DMS153 (cell line): ENCODE data around the gene KBTBD13.
A peak's percentile ranks its signal among the peaks of the same experiment; 100 is the strongest.

Experiments used
- DNase-seq: peaks from one replicate; lab custom pipeline; 2025; lab: John Stamatoyannopoulos, UW

KBTBD13 gene

DNA sequence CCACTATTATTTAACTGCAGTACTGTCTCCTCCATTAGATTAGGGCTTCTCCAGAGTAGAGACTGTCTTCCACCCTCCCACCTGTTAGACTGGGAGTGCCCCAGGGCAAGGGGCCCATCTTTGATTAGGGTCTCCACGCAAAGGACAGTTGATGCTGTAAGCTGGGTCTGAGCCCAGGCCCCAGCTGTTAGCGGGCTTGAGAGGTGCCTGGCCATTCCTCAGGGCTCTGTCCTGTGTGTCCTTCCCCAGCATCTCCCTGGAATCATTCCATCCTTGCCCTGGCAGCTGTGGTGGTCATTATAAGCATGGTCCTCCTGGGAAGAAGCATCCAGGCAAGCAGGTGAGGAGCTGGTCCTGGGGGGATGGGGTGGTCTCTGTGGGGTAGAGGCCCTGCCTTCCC lies 25.3 kb upstream of the KBTBD13 start:
- no peak for DNase-seq

DNA sequence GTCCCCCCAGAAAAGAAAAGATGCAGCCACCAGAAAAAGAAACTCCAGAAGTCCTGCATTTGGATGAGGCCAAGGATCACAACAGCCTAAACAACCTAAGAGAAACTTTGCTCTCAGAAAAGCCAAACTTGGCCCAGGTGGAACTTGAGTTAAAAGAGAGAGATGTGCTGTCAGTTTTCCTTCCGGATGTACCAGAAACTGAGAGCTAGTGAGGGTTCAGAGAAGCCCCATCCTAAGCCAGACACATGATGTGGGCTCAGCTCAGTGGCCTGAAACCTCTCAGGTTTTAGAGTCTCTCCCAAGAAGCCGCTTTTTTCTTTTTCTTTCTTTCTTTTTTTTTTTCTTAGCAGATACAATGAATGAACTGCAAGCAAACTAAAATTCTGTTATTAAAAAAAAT lies 23.6 kb upstream of the KBTBD13 start:
- DNase-seq = no peak

GRCh38 chr15:65054333-65055200 lies 22.0 kb upstream of the KBTBD13 start:
- peak; percentile 0 for DNase-seq

GRCh38 chr15:65055201-65055870 lies 21.2 kb upstream of the KBTBD13 start:
- DNase-seq = no peak

DNA sequence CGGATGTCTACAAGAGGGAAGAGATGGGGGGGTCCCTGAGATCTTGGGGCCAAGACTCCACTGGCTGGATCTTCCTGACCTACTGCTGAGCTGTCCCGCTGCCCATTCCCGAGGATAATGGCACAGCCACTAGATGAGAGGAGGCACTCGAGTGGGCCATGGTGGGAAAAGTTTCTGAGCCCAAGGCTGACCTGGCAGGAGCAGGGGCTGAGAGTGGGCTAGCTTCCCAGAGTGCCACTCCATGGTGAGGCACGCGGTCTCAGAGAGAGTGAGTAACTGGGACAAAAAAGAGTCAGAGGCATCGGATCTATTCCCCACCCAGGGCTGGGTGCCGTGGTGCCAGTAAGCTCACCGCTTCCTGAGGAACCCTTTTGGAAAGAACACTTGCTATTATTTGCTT lies 20.4 kb upstream of the KBTBD13 start:
- DNase-seq = no peak

- no peak for DNase-seq
Observed at GRCh38 chr15:65056868-65057548, 19.5 kb upstream of the KBTBD13 start.

DNA sequence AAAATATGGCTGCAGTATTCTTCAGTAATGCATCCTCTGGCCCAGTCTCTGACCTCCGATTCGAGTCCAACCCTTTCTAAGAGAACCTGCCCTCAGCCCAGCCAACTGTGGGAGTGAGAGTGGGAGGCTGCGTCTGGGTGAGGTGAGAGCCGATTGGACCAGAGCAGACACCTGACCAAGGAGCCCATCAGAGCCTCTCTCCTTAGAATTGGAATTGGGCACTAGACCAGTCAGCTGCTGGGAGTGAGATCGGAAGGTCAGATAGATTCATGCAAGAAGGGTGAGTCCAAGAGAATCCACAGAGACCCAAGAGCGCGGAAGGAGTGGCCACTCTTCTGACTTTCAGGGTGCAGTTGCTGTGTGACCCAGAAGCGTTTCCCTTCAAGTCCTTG lies 19.0 kb upstream of the KBTBD13 start:
- DNase-seq = no peak

- no peak for DNase-seq
Observed at GRCh38 chr15:65058394-65059368, 17.9 kb upstream of the KBTBD13 start.

DNA sequence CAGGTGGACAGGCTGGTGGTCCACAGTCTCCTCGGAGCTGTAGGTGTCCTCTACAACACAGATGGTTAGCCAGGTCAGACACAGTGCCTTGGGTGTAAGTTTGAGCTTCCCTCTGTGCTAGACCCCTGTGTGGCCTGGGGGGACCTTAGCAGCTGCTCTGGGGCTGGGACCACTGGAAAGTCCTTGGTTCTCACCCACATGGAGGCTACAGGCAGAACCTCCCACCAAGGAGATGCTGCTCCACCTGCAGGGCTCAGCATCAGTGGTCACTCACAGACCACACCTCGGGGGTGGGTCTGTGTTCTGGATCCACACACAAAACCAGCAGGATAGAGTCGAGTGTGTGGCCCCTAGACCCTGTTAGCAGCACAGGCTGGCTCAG lies 17.2 kb upstream of the KBTBD13 start:
- no peak for DNase-seq

DNA sequence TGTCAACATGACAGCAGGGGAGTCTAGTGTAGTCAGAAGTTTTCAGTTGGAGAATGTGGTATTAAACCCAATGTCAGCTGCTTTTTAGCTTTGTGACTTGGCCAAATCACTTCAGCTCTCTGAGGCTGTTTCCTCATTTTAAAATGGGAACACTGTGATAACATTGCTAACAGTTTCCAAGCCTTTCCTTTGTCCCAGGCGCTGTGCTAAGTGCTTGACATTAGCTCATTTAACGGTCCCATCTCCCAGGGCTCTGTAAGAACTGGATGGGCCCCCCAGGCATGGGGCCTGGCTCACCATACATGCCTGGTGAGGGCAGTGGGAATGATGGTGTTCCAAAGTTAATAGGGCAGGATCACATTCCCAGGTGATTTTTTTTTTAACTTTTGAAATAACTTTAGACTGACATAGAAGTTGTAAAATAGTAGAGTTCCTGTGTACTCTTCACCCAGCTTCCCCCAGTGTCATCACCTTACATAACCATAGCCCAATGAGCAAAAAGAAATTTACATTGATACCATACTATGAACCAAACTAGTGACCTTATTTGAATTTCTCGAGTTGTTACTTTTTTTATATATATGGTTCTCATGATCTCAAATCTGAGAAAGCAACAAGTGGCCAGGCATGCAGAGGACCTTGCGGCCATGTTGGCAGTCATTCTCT lies 16.5 kb upstream of the KBTBD13 start:
- DNase-seq = no peak

GRCh38 chr15:65060641-65061397 lies 15.7 kb upstream of the KBTBD13 start:
- DNase-seq = no peak

DNA sequence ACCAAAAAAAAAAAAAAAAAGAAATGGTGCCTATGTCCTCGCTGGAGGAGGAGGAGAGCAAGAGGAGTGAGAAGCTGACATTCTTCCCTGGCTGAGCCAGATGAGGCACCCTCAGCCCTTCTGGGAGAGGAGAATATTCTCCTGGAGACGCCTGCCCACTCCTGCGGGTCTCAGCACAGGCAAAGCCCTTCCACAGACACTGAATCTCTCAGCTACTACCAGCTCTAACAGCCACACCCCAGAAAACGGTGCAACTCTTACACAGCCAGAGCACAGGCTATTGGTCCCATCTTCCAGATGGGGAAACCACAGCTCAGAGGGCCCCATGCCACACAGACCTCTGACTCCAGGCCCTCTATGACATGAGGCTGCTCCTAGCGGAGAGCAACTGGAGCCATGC lies 14.5 kb upstream of the KBTBD13 start:
- DNase-seq = no peak

DNA sequence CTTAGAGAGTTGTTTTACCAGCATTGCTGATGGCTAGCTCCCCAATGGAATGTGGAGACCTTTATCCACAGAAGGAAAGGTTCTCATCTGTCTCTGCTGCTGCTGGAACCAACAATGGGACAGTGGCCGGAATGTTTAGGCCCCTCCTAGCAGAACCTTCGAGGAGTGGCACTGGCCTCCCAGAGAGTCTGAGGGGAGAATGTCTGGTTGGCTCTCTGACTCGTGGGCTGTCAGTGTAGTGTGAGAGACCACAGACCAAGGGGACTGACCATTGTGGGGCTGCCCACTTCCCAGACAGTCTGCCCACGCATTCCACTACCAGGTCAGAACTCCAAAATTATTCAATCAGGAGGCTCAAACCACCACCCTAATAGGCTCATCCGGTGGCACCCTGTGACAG lies 13.8 kb upstream of the KBTBD13 start:
- no peak for DNase-seq

DNA sequence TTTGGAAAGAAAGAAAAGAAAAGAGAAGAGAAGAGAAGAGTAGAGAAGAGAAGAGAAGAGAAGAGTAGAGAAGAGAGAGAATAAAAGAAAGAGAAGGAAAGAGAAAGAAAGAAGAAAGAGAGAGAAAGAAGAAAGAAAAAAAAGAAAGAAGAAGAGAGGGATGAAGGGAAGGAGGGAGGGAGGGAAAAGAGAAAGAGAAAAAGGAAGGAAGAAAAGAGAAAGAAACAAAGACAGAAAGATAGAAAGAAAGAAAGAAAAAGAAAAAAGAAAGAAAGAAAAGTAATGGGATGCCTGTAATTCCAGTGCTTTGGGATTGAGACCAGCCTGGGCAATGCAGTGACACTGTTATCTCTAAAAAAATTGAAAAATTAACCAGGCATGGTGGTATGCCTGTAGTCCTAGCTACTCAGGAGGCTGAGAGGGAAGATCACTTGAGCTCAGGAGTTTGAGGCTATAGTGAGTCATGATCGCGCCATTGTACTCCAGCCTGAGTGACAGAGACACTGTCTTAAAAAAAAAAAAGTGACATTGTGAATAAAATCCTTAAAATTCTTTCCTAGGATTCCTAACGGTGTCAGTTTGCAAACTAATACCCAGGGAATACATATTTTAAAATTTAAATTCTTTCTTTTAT lies 10.4 kb upstream of the KBTBD13 start:
- no peak for DNase-seq

- no peak for DNase-seq
Observed at GRCh38 chr15:65066635-65067316, 9.8 kb upstream of the KBTBD13 start.

- DNase-seq = no peak
Observed at GRCh38 chr15:65067317-65067644, 9.3 kb upstream of the KBTBD13 start.

GRCh38 chr15:65067645-65068402 lies 8.7 kb upstream of the KBTBD13 start, which contains the start of gene RASL12:
Gene RASL12, minus strand, starts transcription at chr15:65067991. Its CDS starts 156 bp downstream, at chr15:65067835.
- DNase-seq = no peak

GRCh38 chr15:65068403-65068788 lies 8.2 kb upstream of the KBTBD13 start:
- no peak for DNase-seq

- no peak for DNase-seq
Observed at GRCh38 chr15:65069179-65069578, 7.4 kb upstream of the KBTBD13 start.
